Left ventricle myocardium inferior (tissue), 1 donor: Measurements from ENCODE around the gene GLRB. TPM values are rescaled to one million over a fixed set of nuclear protein-coding genes. Genes with fewer than 3 reads are reported as not detected.

Experiments used
- DNase-seq: peaks from one replicate; pipeline ENCODE4 v3.0.0-alpha.2; 2020
- H3K27ac ChIP-seq: fragments of 200-600 bp; replicated peaks from 2 replicates; pipeline ENCODE4 v1.8.0; 2021
- H3K27me3 ChIP-seq: fragments of 200-600 bp; 2 replicates; pipeline ENCODE4 v1.8.0; 2021; ENCODE audit warnings: low read depth
- H3K36me3 ChIP-seq: fragments of 200-600 bp; 2 replicates; pipeline ENCODE4 v1.8.0; 2021
- H3K4me1 ChIP-seq: fragments of 200-600 bp; 2 replicates; pipeline ENCODE4 v1.8.0; 2021
- H3K4me3 ChIP-seq: fragments of 200-600 bp; 2 replicates; pipeline ENCODE4 v1.8.0; 2021; ENCODE audit warnings: mild to moderate bottlenecking, moderate library complexity
- H3K9me3 ChIP-seq: fragments of 200-600 bp; replicated peaks from 2 replicates; pipeline ENCODE4 v1.8.0; 2021
- CTCF ChIP-seq: fragments of 200-600 bp; IDR thresholded peaks from 2 replicates; pipeline ENCODE4 v1.8.0; 2021; ENCODE audit warnings: antibody characterized with exemption, mild to moderate bottlenecking, borderline replicate concordance
- intact Hi-C: fragments of 100-400 bp; cut with micrococcal nuclease; formaldehyde crosslinking; loops from one replicate; pipeline ENCODE4 v1.11.0; 2022
- long read RNA-seq: library from polyadenylated mRNA; unstranded; transcript quantifications from one replicate; pipeline ENCODE4 v2.0.0, GENCODE V29; 2021
- total RNA-seq: library from RNA; stranded (reverse); fragmentation: NEBNext Ultra II Directional; extraction: Animal tissue kit (Norgen Biotek cat#: 25700); gene quantifications from one replicate; pipeline ENCODE4 v1.2.1, GENCODE V29; 2021
- donor health status: DM: no; HTN: yes; CAD: no; lungs with severe emphysema.

Gene GLRB
- total RNA-seq: 12.0 TPM
- long read RNA-seq, transcript GLRB-201 (10 exons, 3,126 nt): major isoform, 41 of 49 reads
- long read RNA-seq, partial matches to known transcripts: 2 of 49 reads
- long read RNA-seq, other reads (novel, unspliced or antisense): 4 of 49 reads

DNA sequence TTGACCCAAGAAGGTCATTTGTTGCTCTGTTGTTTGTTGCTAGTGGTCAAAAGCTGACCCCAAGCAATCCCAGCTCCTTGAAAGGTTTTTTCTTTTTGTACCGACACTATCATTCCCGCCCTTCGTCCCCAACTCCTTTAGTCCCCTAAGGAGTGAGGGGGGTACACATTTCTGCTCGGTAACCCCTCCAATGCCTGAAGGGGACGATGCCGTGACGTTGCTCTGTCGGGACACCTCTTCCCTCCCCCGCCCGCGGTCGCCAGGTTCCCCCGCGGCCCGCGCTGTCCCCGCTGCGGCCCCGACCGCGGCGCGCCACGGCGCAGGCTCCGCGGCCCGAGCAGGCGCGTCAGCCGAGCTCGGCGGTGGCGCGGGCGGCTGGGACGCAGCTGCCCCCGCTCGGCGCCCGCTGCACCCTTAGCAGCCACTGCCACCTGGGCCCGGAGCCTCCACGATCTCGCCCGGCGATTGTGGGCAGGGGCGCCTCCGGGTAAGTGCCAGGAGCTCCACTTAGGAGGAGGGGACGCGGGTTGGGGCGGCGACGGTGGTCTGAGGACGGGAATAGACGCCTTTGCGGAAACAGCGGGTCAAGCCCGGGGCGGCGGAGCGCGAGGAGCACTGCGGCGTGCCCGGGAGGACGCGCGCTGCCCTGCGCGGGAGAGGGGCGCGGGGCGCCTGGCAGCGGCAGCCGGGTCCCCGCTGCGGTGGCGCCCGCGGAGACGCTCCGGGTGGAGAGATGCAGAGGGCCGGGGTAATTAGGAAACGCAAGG lies at the start of gene GLRB:
GLRB (plus strand) TSS at position 340 of the 767 bp plus-strand sequence. CDS start 1,875 bp downstream, outside the sequence.
- Histone ChIP-seq H3K36me3 (no peaks in the 10 kb centered on the region), H3K4me1 (peaks cover 11% of the 10 kb centered on the region), H3K9me3 (no peaks in the 10 kb centered on the region), H3K4me3 (peak within 1 kb of the TSS; percentile 73), H3K27ac (peak within 1 kb of the TSS; percentile 73), H3K27me3 (peaks cover 10% of the 10 kb centered on the region)
- intact Hi-C loops: no loop called here
- TF ChIP-seq CTCF: no peak
- peak; percentile 24 for DNase-seq

GRCh38 chr4:157035471-157035870 lies 40.5 kb upstream of the GLRB start:
- Histone ChIP-seq H3K9me3 (peaks cover 2% of the 10 kb centered on the region), H3K4me3 (no peak overlapping the region), H3K36me3 (no peaks in the 10 kb centered on the region), H3K27me3 (peaks cover 14% of the 10 kb centered on the region), H3K4me1 (no peaks in the 10 kb centered on the region), H3K27ac (no peak overlapping the region)
- intact Hi-C loops: no loop called here
- no peak for DNase-seq
- no peak for TF ChIP-seq CTCF

DNA sequence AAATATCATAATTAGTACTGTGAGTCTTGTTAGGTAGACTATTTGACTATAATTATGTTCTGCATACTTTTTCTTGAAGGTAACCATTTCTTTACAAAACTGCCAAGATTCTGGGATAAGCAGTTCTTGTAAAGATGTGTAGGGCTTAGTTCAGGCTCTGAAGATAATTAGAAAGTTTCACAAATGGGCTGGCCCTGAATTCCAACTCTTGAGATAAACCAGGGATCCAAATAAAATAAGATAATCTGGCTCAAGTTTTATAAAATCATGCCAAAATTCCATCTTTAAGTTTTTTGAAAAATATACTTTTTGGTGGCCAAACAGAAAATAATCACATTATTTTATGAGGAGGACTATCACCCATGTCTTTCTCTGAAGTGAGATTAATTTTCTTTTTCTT lies 35.5 kb upstream of the GLRB start:
- Histone ChIP-seq H3K4me1 (no peaks in the 10 kb centered on the region), H3K4me3 (no peak overlapping the region), H3K9me3 (no peaks in the 10 kb centered on the region), H3K27ac (no peak overlapping the region), H3K27me3 (peaks cover 18% of the 10 kb centered on the region), H3K36me3 (no peaks in the 10 kb centered on the region)
- no peak for TF ChIP-seq CTCF
- intact Hi-C loops: no loop called here
- DNase-seq: no peak

DNA sequence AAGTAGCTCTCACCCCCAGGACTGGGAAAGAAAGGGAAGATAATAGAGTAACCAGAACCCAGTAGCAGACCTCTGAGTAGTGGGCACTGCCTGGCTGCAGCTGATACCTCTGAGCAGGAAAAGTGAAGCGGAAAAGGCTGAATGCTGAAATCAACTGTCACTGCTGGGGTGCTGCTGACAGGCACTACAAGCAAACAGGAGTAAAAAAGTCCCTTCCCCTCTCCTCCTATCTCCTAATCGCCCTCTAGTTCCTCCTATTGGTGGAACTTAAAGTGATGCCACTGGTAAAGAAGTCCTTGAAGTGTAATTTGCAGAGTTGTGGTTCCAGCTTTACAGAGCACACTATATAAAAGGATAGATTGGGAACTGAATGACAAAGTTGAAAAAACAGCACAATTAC lies 32.8 kb upstream of the GLRB start:
- H3K4me3 ChIP-seq: no peak overlapping the region
- no peaks in the 10 kb centered on the region for H3K4me1 ChIP-seq
- DNase-seq: no peak
- no peaks in the 10 kb centered on the region for H3K9me3 ChIP-seq
- intact Hi-C loops: no loop called here
- H3K27me3 ChIP-seq: peaks cover 9% of the 10 kb centered on the region
- H3K36me3 ChIP-seq: no peaks in the 10 kb centered on the region
- no peak overlapping the region for H3K27ac ChIP-seq
- no peak for TF ChIP-seq CTCF

- intact Hi-C loops: no loop called here
- peak; percentile 76 for TF ChIP-seq CTCF
- Histone ChIP-seq H3K4me1 (no peaks in the 10 kb centered on the region), H3K27me3 (peaks cover 5% of the 10 kb centered on the region), H3K4me3 (no peak overlapping the region), H3K36me3 (no peaks in the 10 kb centered on the region), H3K27ac (no peak overlapping the region), H3K9me3 (no peaks in the 10 kb centered on the region)
- no peak for DNase-seq
Observed at GRCh38 chr4:157045507-157046127, 30.3 kb upstream of the GLRB start.
